GM12872 (cell line): ENCODE data around the gene C16orf78.

Experiments used
- CTCF ChIP-seq: IDR thresholded peaks from 3 replicates; pipeline ENCODE4 v1.5.1; 2011; ENCODE audit warnings: low read depth, mild to moderate bottlenecking, low read length, moderate library complexity; ENCODE audit not compliant: insufficient read depth

Gene C16orf78

GRCh38 chr16:49422896-49423295, 49.3 kb downstream of the C16orf78 start:
- no peak for TF ChIP-seq CTCF

DNA sequence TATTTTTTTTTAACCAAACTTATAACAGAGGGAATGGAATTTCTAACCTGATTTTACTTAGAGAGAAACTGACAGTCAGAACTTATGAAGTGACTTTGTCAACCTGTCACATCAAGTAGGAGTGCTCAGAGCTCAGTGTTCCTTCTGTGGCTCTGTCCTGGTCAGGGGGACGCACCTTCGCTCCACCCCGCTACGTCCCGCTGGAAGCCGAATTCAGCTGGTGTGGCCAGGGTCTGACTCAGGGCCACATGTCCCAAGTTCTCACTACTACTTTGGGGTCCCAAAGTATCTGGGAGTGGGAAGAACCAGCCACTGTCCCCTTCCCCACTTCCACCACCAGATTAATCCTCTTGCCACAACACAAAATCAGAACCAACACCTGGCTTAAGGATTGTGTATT, 51.4 kb downstream of the C16orf78 start:
- TF ChIP-seq CTCF, result no peak

DNA sequence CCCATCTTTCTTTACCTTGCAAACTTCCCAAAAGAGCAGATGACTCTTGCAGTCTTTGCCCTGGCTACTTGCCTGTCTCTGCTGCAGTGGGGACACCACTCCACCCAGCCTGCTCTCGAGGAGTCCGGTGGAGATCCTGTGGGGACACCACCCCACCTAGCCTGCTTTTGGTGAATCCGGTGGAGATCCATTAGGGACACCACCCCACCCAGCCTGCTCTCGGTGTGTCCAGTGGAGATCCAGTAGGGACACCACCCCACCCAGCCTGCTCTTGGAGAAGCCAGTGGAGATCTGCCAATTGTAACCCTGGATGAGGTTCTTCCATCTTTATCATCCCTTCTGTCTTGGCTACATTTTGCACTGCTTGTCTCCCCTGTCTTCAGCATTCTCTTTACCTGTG, 54.2 kb downstream of the C16orf78 start:
- no peak for TF ChIP-seq CTCF

DNA sequence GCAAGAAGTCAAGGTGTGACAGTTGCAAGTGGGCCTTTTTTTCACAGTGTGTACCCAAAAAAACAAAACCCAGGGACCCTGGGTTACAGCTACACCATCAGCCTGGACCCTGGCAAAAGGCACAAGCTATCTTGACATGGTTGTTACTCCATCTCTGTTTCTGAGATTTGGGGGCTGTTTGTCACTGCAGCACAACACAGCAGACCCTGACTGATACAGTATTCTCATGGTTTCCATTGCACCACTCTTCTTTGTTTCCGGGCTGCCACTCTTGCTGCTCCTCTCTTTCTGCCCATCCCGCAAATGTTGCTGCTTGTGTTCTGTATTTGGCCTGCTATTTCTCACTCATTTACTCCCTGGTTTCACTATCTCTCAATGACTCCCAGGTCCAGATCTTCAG, 55.2 kb downstream of the C16orf78 start:
- no peak for TF ChIP-seq CTCF

GRCh38 chr16:49431040-49431439, 57.4 kb downstream of the C16orf78 start:
- no peak for TF ChIP-seq CTCF

GRCh38 chr16:49431591-49432290, 58.1 kb downstream of the C16orf78 start:
- TF ChIP-seq CTCF, result no peak

GRCh38 chr16:49434733-49435132, 61.1 kb downstream of the C16orf78 start:
- TF ChIP-seq CTCF, result no peak

DNA sequence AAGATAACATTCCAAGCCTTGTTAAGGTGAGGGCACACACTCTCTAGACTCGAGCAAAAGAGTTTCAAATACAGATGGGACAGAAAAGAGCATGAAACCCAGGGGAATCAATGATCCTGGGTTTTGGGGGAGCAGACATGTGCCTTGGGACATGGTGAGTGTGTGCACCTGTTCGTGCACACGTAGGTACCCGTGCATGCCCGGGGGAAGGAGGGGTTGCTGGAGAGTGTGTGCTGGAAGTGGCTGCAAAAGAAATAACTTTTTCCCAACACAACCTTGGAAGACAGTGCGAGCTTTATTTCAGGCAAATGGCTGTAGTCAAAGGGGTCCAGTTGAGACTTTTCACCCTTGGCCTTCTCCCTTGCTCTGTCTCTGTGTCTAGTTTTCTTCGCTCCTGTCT, 62.6 kb downstream of the C16orf78 start:
- TF ChIP-seq CTCF, result no peak
